ENCODE results near the gene EEIG2. TPM values are rescaled to one million over a fixed set of nuclear protein-coding genes. Genes with fewer than 3 reads are reported as not detected.
A peak's percentile ranks its signal among the peaks of the same experiment; 100 is the strongest.

Gene EEIG2
- total RNA-seq, 1 donor from 2014 or later, result 20.0 TPM

DNA sequence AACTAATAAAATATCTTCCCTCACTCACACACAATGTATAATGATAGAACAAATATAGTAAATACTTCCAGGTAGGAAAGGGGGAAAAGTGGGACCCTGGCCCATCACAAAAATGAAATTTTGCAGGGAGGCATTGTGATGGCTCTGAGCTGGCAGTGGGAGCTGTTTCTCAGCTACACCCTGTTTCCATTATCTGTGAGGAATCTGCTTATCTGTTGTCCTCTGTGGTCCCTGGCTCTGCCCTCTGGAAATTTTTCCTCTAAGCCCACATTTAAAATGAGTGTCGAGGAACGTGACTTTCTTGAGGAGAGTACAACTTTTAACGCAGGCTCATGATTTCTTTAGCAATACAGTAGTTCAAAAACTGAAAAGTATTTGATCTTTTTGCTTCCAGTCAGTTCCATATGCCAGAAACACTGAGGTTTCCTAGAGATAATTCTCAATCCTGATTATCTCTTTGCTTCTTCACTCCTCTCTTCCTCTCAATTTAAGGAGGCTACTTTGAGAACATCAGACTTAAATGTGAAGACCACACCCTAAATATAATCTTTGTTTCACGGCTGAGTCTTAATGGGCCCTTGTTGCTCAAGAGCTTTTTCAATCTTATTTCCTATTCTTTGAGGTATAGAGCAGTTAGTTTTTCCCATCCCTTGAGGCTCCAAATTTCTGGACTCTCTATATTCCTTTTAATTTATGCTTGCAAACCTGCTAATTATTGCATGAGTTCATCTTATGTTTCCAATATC lies 5.0 kb upstream of the EEIG2 start:
- intact Hi-C loops (cut with DNase I), result no loop called here
- DNase-seq (no peak), ATAC-seq (no peak)
- H3K36me3 ChIP-seq, result no peaks in the 10 kb centered on the region
- H3K4me3 ChIP-seq, result no peak overlapping the region
- TF ChIP-seq, protein P1, sequence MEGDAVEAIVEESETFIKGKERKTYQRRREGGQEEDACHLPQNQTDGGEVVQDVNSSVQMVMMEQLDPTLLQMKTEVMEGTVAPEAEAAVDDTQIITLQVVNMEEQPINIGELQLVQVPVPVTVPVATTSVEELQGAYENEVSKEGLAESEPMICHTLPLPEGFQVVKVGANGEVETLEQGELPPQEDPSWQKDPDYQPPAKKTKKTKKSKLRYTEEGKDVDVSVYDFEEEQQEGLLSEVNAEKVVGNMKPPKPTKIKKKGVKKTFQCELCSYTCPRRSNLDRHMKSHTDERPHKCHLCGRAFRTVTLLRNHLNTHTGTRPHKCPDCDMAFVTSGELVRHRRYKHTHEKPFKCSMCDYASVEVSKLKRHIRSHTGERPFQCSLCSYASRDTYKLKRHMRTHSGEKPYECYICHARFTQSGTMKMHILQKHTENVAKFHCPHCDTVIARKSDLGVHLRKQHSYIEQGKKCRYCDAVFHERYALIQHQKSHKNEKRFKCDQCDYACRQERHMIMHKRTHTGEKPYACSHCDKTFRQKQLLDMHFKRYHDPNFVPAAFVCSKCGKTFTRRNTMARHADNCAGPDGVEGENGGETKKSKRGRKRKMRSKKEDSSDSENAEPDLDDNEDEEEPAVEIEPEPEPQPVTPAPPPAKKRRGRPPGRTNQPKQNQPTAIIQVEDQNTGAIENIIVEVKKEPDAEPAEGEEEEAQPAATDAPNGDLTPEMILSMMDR (IDR thresholded peaks at IDR 0.05), result no peak
- H3K27ac ChIP-seq, result no peak overlapping the region
- H3K4me1 ChIP-seq, result peaks cover 11% of the 10 kb centered on the region
- no peaks in the 10 kb centered on the region for H3K27me3 ChIP-seq (ENCODE audit: low read depth)
- H3K9me3 ChIP-seq, result no peaks in the 10 kb centered on the region

GRCh38 chr1:108556066-108556465 lies 3.8 kb upstream of the EEIG2 start:
- H3K27ac ChIP-seq, result no peak overlapping the region
- H3K9me3 ChIP-seq, result no peaks in the 10 kb centered on the region
- TF ChIP-seq, protein P1 (IDR thresholded peaks at IDR 0.05), result no peak
- no peaks in the 10 kb centered on the region for H3K27me3 ChIP-seq (ENCODE audit: low read depth)
- H3K36me3 ChIP-seq, result no peaks in the 10 kb centered on the region
- intact Hi-C loops (cut with DNase I), result no loop called here
- no peak overlapping the region for H3K4me3 ChIP-seq
- ATAC-seq (no peak), DNase-seq (no peak)
- peaks cover 18% of the 10 kb centered on the region for H3K4me1 ChIP-seq

DNA sequence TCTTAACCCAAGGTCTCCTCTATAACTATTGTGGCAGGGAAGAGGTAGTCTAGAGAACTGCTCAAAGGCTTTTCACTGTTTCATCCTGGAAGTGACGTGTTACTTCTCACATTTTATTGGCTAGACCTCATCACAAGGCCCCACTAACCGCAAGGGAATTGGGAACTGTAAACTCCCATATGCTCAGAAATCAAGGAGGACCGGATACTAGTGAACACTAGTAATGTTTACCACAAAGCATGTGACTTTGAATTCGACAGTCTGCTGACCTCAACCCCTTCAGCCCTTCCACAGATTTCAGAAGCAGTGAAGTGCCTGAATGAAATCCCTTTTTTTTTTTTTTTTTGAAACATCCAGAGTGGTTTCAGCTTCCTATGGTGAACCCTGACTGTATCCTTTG lies 3.4 kb upstream of the EEIG2 start:
- H3K9me3 ChIP-seq, result no peaks in the 10 kb centered on the region
- peaks cover 22% of the 10 kb centered on the region for H3K4me1 ChIP-seq
- no peaks in the 10 kb centered on the region for H3K27me3 ChIP-seq (ENCODE audit: low read depth)
- no peak overlapping the region for H3K4me3 ChIP-seq
- ATAC-seq, result peak; percentile 35 to 66
- intact Hi-C loops (cut with DNase I), result no loop called here
- peak overlapping the region; percentile 46 for H3K27ac ChIP-seq
- DNase-seq, result no peak
- TF ChIP-seq, protein P1 (IDR thresholded peaks at IDR 0.05), result no peak
- no peaks in the 10 kb centered on the region for H3K36me3 ChIP-seq

- H3K36me3 ChIP-seq, result no peaks in the 10 kb centered on the region
- intact Hi-C loops (cut with DNase I), result no loop called here
- TF ChIP-seq, protein P1 (IDR thresholded peaks at IDR 0.05), result no peak
- H3K27me3 ChIP-seq (ENCODE audit: low read depth), result no peaks in the 10 kb centered on the region
- DNase-seq (no peak), ATAC-seq (no peak)
- H3K4me1 ChIP-seq, result peaks cover 30% of the 10 kb centered on the region
- no peaks in the 10 kb centered on the region for H3K9me3 ChIP-seq
- no peak overlapping the region for H3K4me3 ChIP-seq
- peak overlapping the region; percentile 46 for H3K27ac ChIP-seq
Measured at GRCh38 chr1:108557296-108557695, 2.6 kb upstream of the EEIG2 start.

DNA sequence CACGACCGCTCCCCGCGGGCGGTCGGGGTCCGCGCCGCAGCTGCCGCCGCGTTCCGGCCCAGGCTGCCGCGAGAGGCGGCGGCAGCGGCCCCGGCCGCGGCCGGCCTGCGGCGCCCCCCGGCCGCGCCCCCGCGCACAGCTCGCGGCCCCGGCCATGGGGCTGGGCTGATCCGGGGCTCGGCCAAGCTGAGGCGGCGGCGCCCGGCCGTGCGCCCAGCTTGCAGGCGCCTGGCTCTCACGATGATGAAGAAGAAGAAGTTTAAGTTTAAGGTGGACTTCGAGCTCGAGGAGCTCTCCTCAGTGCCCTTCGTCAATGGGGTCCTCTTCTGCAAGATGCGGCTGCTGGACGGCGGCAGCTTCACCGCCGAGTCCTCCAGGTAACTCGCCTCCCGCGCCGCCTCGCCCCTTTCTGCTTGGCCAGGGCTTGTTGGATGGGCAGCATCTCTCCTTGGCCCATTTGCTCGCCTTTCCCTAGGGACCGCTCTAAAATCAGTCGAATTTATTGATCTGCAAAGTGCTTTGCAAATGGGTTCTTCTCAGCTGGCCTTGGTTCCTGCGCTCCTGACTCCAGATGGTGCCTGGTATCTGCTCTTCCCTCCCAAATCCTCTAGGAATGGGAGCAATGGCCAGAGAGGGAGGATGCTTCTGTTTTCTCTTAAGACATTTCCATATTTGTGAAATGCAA lies 431 bp downstream of the EEIG2 start:
- DNase-seq (peak; percentile 61), ATAC-seq (peak; percentile 45 to 46)
- H3K9me3 ChIP-seq, result no peaks in the 10 kb centered on the region
- TF ChIP-seq, protein P1 (IDR thresholded peaks at IDR 0.05), result no peak
- no peaks in the 10 kb centered on the region for H3K36me3 ChIP-seq
- peaks cover 28% of the 10 kb centered on the region for H3K4me1 ChIP-seq
- H3K27me3 ChIP-seq (ENCODE audit: low read depth), result no peaks in the 10 kb centered on the region
- peak overlapping the region; percentile 72 for H3K27ac ChIP-seq
- H3K4me3 ChIP-seq, result peak overlapping the region; percentile 74
- intact Hi-C loops (cut with DNase I), result no loop called here

All from lower lobe of right lung (tissue), 2 donors.